ENCODE results near the gene ALCAM.

ALCAM gene

GRCh38 chr3:105351821-105352220, 14.9 kb upstream of the ALCAM start:
- Histone ChIP-seq H3K27ac (no peak overlapping the region), H3K4me1 (ENCODE audit: control insufficient read depth in 1 of 2, insufficient read depth in 1 of 2, low read depth in 1 of 2, low read length in 1 of 2) (peaks cover 8 to 12% of the 10 kb centered on the region in 2 experiments), H3K9me3 (no peaks in the 10 kb centered on the region), H3K27me3 (peaks cover 35% of the 10 kb centered on the region), H3K4me3 (ENCODE audit: low read depth in 1 of 2, low read length in 1 of 2) (no peak overlapping the region), H3K36me3 (no peaks in the 10 kb centered on the region)
- TF ChIP-seq, protein P1, sequence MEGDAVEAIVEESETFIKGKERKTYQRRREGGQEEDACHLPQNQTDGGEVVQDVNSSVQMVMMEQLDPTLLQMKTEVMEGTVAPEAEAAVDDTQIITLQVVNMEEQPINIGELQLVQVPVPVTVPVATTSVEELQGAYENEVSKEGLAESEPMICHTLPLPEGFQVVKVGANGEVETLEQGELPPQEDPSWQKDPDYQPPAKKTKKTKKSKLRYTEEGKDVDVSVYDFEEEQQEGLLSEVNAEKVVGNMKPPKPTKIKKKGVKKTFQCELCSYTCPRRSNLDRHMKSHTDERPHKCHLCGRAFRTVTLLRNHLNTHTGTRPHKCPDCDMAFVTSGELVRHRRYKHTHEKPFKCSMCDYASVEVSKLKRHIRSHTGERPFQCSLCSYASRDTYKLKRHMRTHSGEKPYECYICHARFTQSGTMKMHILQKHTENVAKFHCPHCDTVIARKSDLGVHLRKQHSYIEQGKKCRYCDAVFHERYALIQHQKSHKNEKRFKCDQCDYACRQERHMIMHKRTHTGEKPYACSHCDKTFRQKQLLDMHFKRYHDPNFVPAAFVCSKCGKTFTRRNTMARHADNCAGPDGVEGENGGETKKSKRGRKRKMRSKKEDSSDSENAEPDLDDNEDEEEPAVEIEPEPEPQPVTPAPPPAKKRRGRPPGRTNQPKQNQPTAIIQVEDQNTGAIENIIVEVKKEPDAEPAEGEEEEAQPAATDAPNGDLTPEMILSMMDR (IDR thresholded peaks at IDR 0.05): no peak

GRCh38 chr3:105352976-105353375, 13.7 kb upstream of the ALCAM start:
- no peak overlapping the region for H3K27ac ChIP-seq
- H3K4me3 ChIP-seq (ENCODE audit: low read depth in 1 of 2, low read length in 1 of 2): no peak overlapping the region
- no peaks in the 10 kb centered on the region for H3K9me3 ChIP-seq
- TF ChIP-seq, protein P1 (IDR thresholded peaks at IDR 0.05): no peak
- H3K4me1 ChIP-seq (ENCODE audit: control insufficient read depth in 1 of 2, insufficient read depth in 1 of 2, low read depth in 1 of 2, low read length in 1 of 2): peaks cover 8 to 12% of the 10 kb centered on the region in 2 experiments
- H3K36me3 ChIP-seq: no peaks in the 10 kb centered on the region
- H3K27me3 ChIP-seq: peaks cover 35% of the 10 kb centered on the region

DNA sequence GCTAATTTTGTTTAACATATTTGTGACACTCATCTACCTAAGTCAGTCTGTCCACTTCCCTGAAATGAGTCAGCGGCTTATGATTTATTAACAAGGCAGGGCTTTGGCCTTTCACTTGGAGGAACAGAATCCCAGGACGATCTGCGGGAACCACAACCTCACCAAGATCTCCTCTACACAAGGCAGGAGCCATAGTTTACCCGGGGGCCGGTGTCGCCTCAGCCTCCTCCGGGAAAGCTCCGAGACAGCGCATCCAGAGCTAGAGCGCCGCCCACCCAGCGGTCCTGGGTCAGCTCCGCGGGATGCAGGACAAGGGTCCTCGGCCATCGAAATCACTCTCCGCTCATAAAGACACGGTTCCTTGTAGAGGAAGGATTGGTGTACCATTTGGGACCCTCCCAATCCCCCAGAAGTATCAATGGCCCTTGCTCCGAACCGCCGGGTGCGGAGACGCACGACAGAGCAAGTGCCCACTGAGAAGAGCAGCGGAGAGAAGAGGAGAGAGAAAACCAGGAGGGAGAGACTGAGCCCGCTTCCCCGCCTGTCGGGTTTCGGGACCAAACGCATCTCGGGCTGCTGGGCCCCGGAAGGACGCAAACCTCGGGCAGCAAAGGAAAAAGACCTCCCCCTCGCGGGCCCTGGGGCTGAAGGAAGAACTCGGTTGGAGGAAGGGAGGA, 13.1 kb upstream of the ALCAM start:
- H3K4me1 ChIP-seq (ENCODE audit: control insufficient read depth in 1 of 2, insufficient read depth in 1 of 2, low read depth in 1 of 2, low read length in 1 of 2): peaks cover 6 to 8% of the 10 kb centered on the region in 2 experiments
- TF ChIP-seq, protein P1 (IDR thresholded peaks at IDR 0.05): no peak
- H3K36me3 ChIP-seq: no peaks in the 10 kb centered on the region
- H3K4me3 ChIP-seq (ENCODE audit: low read depth in 1 of 2, low read length in 1 of 2): peak overlapping the region; percentile 28 to 33
- no peaks in the 10 kb centered on the region for H3K9me3 ChIP-seq
- peaks cover 35% of the 10 kb centered on the region for H3K27me3 ChIP-seq
- no peak overlapping the region for H3K27ac ChIP-seq

DNA sequence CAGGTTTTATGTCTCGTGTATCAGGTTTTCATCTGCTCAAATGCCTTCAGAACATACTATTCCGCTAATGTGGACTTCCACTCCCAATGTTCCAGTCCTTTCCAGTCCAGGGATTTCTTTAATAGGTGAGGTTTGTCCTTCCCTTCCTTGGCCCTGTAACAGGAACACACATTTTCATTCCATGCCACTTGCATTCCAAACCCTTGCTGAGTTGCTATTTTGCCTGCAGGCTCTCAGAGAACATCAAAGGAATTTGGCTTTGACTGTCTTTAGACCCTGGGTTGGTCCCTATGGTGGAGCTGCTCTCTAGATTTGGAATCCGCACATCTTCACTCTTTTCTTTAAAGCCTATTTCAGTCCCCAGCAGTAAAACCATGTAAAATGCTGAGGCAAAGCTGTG, 12.3 kb upstream of the ALCAM start:
- H3K27ac ChIP-seq: no peak overlapping the region
- H3K4me3 ChIP-seq (ENCODE audit: low read depth in 1 of 2, low read length in 1 of 2): no peak overlapping the region
- peaks cover 6 to 8% of the 10 kb centered on the region in 2 experiments for H3K4me1 ChIP-seq (ENCODE audit: control insufficient read depth in 1 of 2, insufficient read depth in 1 of 2, low read depth in 1 of 2, low read length in 1 of 2)
- TF ChIP-seq, protein P1 (IDR thresholded peaks at IDR 0.05): no peak
- H3K27me3 ChIP-seq: peaks cover 35% of the 10 kb centered on the region
- H3K36me3 ChIP-seq: no peaks in the 10 kb centered on the region
- H3K9me3 ChIP-seq: no peaks in the 10 kb centered on the region

DNA sequence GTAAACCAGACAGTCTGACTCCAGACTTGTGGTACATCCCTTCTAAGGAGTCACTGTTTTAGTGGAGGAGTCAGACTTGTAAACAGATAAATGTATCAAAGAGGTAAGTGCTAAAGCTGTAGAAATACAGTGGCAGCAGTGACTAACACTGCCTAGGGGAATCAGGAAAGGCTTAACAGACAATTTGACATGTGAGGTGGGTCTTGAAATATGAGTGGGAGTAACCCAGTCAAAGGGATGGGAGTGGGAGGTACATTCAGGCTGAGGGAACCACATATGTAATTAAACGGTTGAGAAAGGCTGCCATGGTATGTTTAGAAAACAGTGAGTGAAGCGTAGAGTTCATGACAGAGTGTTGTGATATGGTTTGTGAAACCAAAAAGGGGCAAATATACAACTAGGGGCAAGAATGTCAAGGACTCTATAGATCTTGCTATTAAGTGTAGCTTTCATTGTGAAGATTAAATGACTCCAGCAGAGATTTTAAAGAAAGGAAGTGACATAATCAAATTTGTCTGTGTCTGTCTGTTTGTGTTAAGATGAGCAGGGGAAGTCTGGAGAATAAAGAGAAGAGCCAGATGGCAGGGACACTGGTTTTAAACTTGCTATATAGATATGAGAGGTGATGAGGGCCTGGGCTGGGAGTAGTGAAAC, 11.2 kb upstream of the ALCAM start:
- no peaks in the 10 kb centered on the region for H3K36me3 ChIP-seq
- no peak overlapping the region for H3K4me3 ChIP-seq (ENCODE audit: low read depth in 1 of 2, low read length in 1 of 2)
- TF ChIP-seq, protein P1 (IDR thresholded peaks at IDR 0.05): no peak
- H3K9me3 ChIP-seq: no peaks in the 10 kb centered on the region
- H3K27me3 ChIP-seq: peaks cover 35% of the 10 kb centered on the region
- peaks cover 6 to 8% of the 10 kb centered on the region in 2 experiments for H3K4me1 ChIP-seq (ENCODE audit: control insufficient read depth in 1 of 2, insufficient read depth in 1 of 2, low read depth in 1 of 2, low read length in 1 of 2)
- no peak overlapping the region for H3K27ac ChIP-seq

Measured in neutrophil (primary cell).